ENCODE results near the gene SUPT4H1.
A peak's percentile ranks its signal among the peaks of the same experiment; 100 is the strongest.

SUPT4H1 gene

DNA sequence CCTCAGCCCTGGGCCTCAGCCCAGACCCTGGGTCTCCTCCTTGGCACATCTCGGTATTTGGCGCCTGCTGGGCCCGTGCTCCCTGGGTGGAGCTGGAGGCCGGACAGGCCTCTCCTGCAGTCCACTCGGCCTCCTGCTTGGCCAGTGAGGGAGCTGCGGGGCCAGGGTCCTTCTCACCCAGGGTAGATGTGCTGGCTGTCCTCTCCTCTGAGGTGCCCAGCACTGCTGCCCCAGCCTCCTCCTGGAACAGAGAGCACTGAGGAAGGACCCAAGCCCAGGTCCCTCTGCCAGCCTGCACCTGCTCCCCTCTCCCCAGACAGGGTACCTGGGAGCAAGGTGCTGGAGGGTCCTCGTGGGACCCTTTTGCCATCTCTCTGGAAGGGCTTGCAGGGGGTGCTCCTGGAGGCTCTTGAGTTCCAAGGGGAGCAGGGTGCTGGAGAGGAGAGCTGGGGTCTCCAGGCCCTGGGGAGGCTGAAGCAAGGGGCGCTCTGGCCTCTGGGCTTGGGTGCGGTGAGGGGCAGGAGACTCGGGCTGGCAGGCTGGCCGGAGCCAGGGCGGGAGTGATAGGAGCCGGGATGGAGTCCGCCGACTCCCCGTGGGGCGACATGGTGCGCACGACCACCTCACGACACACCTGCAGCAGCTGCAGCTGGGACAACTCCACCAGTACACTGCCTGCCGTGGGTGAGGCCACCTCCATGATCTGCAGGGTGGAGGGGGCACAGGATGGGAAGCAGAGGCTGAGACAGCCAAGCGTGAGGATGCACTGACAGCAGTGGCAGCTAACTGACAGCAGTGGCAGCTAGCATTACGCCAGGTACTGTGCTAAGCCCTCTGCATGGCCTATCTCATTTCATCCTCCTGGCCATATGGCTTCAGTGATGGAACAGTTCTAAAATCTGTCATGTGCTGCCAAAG, 41.2 kb downstream of the SUPT4H1 start:
- no peaks in the 10 kb centered on the region for H3K27me3 Mint-ChIP-seq
- H3K4me3 Mint-ChIP-seq: no peak overlapping the region
- H3K9me3 Mint-ChIP-seq: no peaks in the 10 kb centered on the region
- H3K4me1 Mint-ChIP-seq (ENCODE audit: low read depth): no peaks in the 10 kb centered on the region
- DNase-seq: peak; percentile 28
- peaks cover 51% of the 10 kb centered on the region for H3K36me3 Mint-ChIP-seq (ENCODE audit: low read depth)
- no peak overlapping the region for H3K27ac Mint-ChIP-seq

DNA sequence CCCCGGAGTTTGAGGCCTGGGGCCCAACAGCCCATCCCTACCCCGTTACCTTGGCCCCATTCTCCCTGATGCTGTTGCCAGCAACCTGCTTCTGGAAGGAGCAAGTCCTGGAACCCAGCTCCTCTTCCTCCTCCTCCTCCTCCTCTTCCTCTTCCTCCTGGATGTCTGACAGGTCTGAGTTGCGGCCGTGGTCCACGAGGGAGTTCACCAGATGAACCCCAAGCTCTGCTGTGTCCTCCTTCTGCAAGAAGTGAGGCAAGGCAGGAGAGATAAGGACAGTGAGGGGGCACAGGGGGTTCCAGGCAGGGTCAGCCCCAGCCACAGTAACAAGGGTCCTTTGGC, 42.1 kb downstream of the SUPT4H1 start:
- Mint-ChIP-seq H3K36me3 (ENCODE audit: low read depth) (peaks cover 44% of the 10 kb centered on the region), H3K4me3 (no peak overlapping the region), H3K27ac (peak overlapping the region; percentile 50), H3K9me3 (no peaks in the 10 kb centered on the region), H3K27me3 (no peaks in the 10 kb centered on the region), H3K4me1 (ENCODE audit: low read depth) (no peaks in the 10 kb centered on the region)
- no peak for DNase-seq

DNA sequence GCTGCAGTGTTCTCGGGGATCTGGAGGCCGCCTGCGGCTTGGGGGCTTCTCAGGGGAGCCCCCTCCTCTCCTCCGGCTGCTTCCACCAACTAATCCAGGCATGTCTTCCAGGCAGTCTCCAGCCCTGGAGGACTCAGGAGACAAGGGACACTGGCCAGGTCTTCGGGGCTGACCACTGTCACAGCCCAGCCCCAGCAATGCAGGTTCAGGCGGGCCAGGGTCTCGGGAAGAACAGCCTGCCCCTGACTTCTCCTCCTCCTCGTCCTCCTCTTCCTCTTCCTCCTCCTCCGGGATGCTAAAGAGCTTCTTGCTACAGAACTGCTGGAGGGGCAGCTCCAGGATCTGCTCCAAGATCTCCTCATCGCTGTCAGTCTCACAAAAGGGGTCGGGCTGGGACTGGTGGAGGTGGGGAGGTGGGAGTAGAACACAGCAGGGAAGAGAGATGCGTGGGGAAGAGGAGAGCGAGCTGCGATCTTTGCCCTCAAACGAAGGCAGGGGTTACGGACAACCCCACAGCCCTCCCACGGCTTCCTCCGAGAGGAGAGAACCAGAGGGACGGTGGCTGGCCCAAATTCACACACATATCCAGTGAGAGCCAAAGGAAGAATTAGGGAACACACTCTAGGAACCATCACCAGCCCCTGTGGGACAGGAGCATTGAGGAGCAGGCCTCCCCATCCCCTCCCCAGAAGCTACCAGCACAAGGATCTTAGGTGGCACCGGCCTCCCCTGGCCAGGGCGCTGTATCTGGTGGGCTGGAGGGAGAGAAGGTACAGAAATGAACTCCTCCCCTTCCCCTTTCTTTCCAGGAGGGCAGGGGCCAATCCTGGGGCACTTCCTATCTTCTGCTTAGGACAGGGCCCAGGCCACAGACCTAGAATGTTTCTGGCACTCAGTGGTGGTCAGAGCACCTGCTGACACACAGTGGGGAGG, 42.8 kb downstream of the SUPT4H1 start:
- Mint-ChIP-seq H3K4me3 (no peak overlapping the region), H3K27me3 (no peaks in the 10 kb centered on the region), H3K9me3 (no peaks in the 10 kb centered on the region), H3K27ac (no peak overlapping the region), H3K36me3 (ENCODE audit: low read depth) (peaks cover 39% of the 10 kb centered on the region), H3K4me1 (ENCODE audit: low read depth) (peaks cover under 1% of the 10 kb centered on the region)
- DNase-seq: peak; percentile 25

DNA sequence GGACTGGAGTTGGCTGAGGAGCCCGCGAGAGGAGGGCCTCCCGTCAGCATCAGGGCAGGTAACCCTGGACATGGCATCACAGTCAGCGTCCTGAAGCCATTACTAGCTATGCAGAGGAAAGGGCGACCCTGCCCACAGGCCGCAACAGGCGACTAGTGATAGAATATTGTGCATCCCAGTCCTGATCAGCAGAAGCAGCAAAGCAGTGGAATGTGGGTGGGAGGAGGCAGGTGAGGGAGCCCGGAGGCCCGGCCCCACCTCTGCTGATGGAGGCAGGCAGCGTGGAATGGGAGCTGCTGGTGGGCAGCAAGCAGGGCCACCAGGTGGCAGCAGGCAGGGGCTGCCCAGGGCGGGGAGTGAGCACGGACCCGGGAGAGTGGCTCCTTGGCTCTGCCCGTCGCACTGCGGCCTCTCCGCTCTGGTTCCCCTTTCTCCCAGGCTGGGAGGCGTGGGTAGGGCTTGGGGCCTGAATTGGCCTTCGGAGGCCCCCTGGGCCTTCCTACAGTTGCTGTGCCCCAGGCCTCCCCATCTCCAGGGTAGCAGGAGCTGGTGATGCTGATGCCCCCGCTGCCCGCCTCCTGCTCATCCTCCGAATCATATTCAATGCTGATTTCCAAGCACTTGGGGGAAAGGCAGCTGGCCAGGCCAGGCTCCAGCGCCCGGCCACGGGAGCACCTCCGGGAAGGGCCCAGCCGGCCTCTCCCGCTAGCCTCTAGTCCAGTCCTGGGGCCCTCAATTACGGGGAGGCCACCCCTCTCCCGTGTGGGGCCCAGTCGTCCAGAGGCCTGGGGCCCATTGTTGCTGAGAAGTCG, 43.6 kb downstream of the SUPT4H1 start:
- Mint-ChIP-seq H3K4me3 (no peak overlapping the region), H3K9me3 (no peaks in the 10 kb centered on the region), H3K4me1 (ENCODE audit: low read depth) (peaks cover 3% of the 10 kb centered on the region), H3K27ac (no peak overlapping the region), H3K36me3 (ENCODE audit: low read depth) (peaks cover 37% of the 10 kb centered on the region), H3K27me3 (no peaks in the 10 kb centered on the region)
- peak; percentile 30 for DNase-seq

DNA sequence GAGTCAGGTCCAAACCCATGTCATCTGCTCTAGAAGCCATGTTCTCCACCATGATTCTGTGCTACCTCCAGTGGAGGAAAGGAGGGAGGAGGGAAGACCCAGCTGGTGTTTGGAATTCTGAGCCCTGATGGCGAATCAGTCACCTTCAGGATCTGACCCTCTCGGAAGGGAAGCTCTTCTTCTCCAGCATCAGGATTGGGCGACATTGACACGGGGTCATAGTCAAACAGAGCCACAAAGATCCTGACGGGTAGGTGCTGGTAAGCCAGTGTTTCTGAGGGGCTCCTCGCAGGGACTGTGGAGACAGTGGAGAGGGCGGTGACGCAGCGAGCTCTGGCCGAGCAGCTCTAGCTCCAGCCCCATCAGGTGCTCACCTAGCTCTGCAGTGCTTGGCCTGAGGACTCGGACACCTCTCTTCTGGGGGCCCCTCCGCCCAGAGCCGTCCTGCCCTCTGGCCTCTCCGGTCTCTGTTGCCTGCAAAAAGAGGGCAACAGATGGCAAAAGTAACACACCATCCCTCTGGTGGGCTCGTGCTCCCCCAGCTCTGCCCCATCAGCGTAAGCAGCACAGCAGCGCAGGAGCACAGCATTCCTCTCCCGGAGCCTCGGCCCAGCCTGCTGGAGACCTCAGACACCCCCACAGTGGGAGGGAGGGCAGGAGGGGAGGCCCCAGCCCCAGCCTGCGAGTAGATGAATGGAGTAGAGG, 44.4 kb downstream of the SUPT4H1 start:
- no peaks in the 10 kb centered on the region for H3K27me3 Mint-ChIP-seq
- peak; percentile 28 for DNase-seq
- no peak overlapping the region for H3K27ac Mint-ChIP-seq
- H3K9me3 Mint-ChIP-seq: no peaks in the 10 kb centered on the region
- no peak overlapping the region for H3K4me3 Mint-ChIP-seq
- peaks cover 3% of the 10 kb centered on the region for H3K4me1 Mint-ChIP-seq (ENCODE audit: low read depth)
- H3K36me3 Mint-ChIP-seq (ENCODE audit: low read depth): peaks cover 36% of the 10 kb centered on the region

DNA sequence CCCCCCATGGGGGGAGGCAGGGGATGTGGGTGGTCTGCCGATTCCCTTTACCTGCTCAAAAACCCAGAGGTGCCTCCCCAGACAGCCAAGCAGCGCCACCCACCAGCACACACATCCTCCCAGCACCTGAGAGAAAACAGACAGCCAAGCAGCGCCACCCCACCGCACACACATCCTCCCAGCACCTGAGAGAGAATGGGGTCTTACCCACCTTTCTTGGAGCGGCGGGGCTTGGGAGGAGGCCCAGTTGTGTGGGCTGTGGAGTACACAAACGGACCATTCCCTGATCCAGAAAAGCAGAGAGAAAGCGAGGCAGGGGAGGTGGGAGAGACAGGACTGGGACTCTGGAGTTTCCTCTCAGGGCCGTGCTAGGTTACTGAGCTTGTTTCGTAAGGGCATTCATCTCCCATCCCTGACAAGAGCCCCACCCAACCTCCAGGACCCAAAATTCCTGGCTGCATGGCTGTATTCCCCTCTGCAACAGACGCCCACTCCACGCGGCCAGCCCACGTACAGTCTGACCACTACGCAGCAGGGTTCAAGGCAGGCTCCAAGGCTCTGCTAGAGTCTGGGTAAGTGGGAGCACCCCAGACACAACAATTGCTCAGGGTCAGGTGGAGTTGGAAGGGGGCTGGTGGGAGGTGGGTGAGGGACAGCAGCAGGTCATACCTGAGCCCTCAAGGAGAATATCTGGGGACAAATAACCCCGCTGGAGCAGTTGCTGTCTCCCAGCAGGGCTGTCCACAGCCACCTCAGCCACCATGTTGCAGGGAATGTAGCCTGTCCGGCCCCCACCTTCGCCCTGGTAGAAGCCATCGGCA, 45.7 kb downstream of the SUPT4H1 start:
- DNase-seq: peak; percentile 28
- no peaks in the 10 kb centered on the region for H3K27me3 Mint-ChIP-seq
- no peaks in the 10 kb centered on the region for H3K9me3 Mint-ChIP-seq
- H3K27ac Mint-ChIP-seq: no peak overlapping the region
- peaks cover 3% of the 10 kb centered on the region for H3K4me1 Mint-ChIP-seq (ENCODE audit: low read depth)
- H3K4me3 Mint-ChIP-seq: no peak overlapping the region
- H3K36me3 Mint-ChIP-seq (ENCODE audit: low read depth): peaks cover 41% of the 10 kb centered on the region

DNA sequence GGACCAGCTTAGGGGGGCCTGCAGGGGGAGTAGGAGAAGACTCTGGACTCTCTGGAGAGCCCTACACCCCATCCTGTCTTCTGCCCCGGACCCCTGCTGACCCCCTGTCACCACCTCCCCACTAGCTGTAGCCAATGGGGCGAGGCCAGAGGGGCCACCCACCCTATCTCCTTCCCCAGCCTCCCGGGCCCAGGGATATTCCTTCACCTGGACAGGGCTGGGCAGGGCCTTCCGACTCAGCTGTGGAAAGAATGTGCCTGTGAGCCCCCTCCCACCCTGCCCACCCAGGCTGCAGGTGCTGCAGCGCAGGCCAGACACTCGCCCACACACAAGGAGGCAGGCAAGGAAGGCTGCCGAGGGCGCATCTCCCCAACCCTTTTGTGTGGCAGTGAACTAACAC, 46.4 kb downstream of the SUPT4H1 start:
- Mint-ChIP-seq H3K27me3 (no peaks in the 10 kb centered on the region), H3K36me3 (ENCODE audit: low read depth) (peaks cover 43% of the 10 kb centered on the region), H3K4me3 (no peak overlapping the region), H3K4me1 (ENCODE audit: low read depth) (peaks cover 3% of the 10 kb centered on the region), H3K27ac (no peak overlapping the region), H3K9me3 (no peaks in the 10 kb centered on the region)
- DNase-seq: no peak

DNA sequence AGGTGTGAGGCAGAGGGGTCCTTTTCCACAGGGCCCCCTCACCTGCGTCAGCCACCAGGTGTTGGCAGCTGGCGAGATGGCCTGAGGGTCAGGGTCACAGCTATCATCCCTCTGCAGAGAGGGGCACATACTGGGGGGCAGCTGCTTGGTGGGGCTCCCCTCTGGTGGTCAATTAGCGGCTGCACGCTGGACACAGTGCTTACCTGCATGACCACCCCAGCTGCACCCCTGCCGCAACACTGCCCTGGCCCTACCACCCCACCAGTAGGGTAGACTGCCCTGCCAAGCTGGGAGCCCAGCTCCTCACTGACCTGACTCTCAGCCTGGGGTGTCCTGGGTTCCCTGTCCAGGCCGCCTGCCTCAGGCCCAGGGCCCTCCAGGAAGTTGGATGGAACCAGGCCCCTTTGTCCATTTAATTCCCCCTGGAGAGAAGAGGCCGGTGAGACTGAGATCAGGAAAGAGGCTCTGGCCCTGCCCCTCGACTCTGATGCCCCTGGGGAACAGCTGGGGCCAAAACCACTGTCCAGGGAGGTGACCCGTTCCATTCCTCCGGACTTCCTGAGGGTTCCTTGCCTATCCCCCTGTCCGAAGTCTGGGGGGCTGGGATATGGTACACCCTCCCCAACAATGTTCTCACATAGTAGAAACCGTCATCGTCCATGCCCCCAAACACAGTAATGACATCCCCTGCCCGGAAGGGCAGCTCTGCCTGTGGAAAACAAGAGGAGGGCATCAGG, 47.1 kb downstream of the SUPT4H1 start:
- Mint-ChIP-seq H3K9me3 (no peaks in the 10 kb centered on the region), H3K27ac (no peak overlapping the region), H3K4me3 (no peak overlapping the region), H3K27me3 (no peaks in the 10 kb centered on the region), H3K36me3 (ENCODE audit: low read depth) (peaks cover 40% of the 10 kb centered on the region), H3K4me1 (ENCODE audit: low read depth) (peaks cover 3% of the 10 kb centered on the region)
- DNase-seq: no peak

DNA sequence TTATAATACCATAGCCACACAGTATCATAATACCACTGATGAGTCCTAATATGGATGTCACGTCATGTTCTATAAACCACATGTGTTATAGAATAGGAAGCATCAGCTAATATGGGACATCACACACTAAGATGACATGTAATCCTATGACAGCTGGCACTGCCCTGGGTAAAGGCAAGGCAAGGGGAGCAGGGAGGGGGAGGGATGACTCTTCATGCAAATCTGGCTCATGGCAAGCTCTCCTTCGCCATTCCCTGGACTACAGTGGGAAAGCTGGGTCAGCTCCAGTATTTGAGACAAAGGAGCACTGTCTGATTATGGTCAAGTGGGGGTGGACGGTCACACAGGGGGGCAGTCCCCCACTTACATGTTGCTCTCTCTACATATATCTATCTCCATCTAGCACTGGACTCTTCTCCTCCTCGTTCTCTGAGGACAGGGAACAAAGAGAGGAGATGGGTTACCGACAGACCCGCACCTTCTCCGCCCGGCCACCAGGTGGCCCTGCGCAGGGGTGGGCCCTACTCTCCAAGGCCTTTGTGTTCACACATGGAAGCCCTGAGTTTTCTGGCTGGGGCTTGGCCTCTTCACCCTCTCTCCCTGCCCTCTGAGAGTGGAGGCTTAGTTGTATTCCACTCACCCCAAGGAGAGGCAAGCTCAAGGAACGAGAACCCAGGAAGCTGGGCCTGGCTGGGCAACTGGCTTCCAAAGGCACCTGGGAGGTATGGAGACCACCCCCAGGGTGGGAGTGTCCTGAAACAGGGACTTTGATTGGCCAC, 47.8 kb downstream of the SUPT4H1 start:
- no peak overlapping the region for H3K27ac Mint-ChIP-seq
- H3K4me1 Mint-ChIP-seq (ENCODE audit: low read depth): peaks cover 3% of the 10 kb centered on the region
- no peaks in the 10 kb centered on the region for H3K27me3 Mint-ChIP-seq
- no peak overlapping the region for H3K4me3 Mint-ChIP-seq
- DNase-seq: peak; percentile 75
- peaks cover 35% of the 10 kb centered on the region for H3K36me3 Mint-ChIP-seq (ENCODE audit: low read depth)
- no peaks in the 10 kb centered on the region for H3K9me3 Mint-ChIP-seq

DNA sequence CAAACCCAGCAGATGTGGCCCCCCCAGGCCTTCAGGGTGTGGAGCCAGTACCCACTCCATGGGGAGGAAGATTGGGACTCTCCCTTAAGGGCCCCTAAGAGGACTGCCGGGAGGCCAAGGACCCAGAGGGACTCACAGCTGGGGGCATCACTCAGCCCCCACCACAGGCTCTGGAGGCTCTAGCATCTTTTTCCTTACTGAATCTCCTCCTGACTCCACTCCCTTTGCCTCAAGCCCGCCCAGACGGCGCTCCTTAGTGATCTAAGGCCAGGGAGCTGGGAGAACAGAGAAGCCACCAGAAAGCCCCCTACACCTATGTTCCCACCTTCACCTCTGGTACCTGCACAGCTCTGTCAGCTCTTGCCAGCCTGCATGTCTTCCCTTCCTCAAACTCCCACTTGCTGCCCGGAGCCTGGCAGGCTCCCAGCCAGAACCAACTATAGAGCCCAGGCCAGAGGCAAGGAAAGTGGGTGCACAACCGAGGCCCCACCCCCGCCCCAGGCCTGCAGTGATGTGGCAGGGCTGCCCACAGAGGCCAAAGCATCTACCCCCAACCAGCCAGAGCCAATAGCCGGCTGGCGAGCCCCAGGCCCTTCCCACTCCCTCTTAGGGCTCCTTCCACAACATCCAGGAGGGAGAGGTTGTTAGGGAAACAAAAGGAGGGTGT, 48.9 kb downstream of the SUPT4H1 start:
- H3K27ac Mint-ChIP-seq: no peak overlapping the region
- H3K4me1 Mint-ChIP-seq (ENCODE audit: low read depth): peaks cover 3% of the 10 kb centered on the region

DNA sequence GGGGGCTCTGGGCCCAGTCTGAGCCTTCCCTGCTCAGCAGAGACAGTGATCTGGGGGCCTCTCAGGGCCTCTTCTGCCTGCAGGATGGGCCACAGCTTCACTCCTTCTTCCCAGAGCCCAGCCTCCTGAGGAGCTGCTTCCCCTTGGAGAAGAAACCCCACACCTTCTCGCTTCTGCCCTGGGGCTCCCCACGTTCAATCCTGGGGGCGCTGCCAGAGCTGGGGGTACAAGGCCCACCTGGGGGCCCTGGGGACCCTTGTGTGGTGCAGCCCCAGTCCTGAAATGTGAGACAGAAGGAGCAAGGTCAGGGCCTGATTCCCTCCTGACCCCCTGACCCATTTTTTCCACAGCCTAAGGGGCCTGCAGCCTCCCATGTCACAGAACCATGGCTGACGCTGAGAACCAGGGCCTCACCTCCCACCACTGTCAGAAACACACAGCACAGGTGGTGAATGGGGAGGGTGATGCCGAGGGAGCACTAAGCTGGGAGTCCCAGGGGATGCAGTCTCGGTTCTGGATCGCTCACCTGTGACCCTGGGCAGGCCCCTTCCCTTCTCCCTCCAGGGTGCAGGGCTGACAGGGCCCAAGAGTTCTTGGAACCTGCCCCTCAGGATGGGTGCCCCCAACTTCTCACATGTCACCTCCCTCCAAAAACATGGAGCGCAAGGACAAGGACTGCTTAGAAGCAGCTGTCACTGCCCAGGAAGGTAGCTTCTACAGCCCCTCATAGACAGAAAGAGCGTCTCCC, 49.7 kb downstream of the SUPT4H1 start:
- no peaks in the 10 kb centered on the region for H3K9me3 Mint-ChIP-seq
- H3K27me3 Mint-ChIP-seq: no peaks in the 10 kb centered on the region
- no peak overlapping the region for H3K4me3 Mint-ChIP-seq
- H3K4me1 Mint-ChIP-seq (ENCODE audit: low read depth): peaks cover 3% of the 10 kb centered on the region
- H3K36me3 Mint-ChIP-seq (ENCODE audit: low read depth): peaks cover 23% of the 10 kb centered on the region
- DNase-seq: no peak
- H3K27ac Mint-ChIP-seq: no peak overlapping the region

More for the DNA sequence above, 48.9 kb downstream of the SUPT4H1 start:
- Mint-ChIP-seq H3K27me3 (no peaks in the 10 kb centered on the region), H3K4me3 (no peak overlapping the region), H3K36me3 (ENCODE audit: low read depth) (peaks cover 30% of the 10 kb centered on the region), H3K9me3 (no peaks in the 10 kb centered on the region)
- DNase-seq: no peak

Data from activated T-cell treated with anti-CD3 and anti-CD28 coated beads, Interleukin-2, amount 50 U/mL, for 24 hours (primary cell).